GM21717 (cell line): ENCODE data around the gene CAMTA2.
A peak's percentile ranks its signal among the peaks of the same experiment; 100 is the strongest.
"Not testable (repeated sequence)": the region's sequence is repeated elsewhere in the genome, so short reads cannot be mapped to it uniquely, and the experiment has no call there.

Experiments used
- ATAC-seq: cut with Tn5 transposase; IDR thresholded peaks from one replicate; pipeline ENCODE4 v1.9.1; 2021; ENCODE audit warnings: mild to moderate bottlenecking, moderate library complexity; ENCODE audit not compliant: unreplicated experiment

The CAMTA2 gene

GRCh38 chr17:4986951-4987766 lies at the start of gene CAMTA2:
Gene CAMTA2 (minus strand): TSS chr17:4987675. CDS start chr17:4986222, 1,453 bp downstream.
- ATAC-seq: peak; percentile 63

- ATAC-seq: no peak
Measured at GRCh38 chr17:5035315-5035714, 47.8 kb upstream of the CAMTA2 start, which contains the start of gene SLC52A1. Gene SLC52A1 (minus strand): TSS chr17:5035426. CDS start chr17:5034606, 820 bp downstream.

- ATAC-seq: no peak
Measured at GRCh38 chr17:5034651-5035050, 47.2 kb upstream of the CAMTA2 start.

- ATAC-seq: no peak
Measured at GRCh38 chr17:5034063-5034462, 46.6 kb upstream of the CAMTA2 start.

- no peak for ATAC-seq
Measured at GRCh38 chr17:5033352-5034015, 46.0 kb upstream of the CAMTA2 start.

- no peak for ATAC-seq
Measured at GRCh38 chr17:5032865-5033264, 45.4 kb upstream of the CAMTA2 start.

GRCh38 chr17:5031365-5032082 lies 44.0 kb upstream of the CAMTA2 start:
- no peak for ATAC-seq

GRCh38 chr17:5030168-5030567 lies 42.7 kb upstream of the CAMTA2 start:
- ATAC-seq: not testable (repeated sequence)

GRCh38 chr17:5027916-5028315 lies 40.4 kb upstream of the CAMTA2 start:
- no peak for ATAC-seq

GRCh38 chr17:5027299-5027698 lies 39.8 kb upstream of the CAMTA2 start:
- ATAC-seq: no peak

- ATAC-seq: no peak
Measured at GRCh38 chr17:5024604-5025003, 37.1 kb upstream of the CAMTA2 start.

GRCh38 chr17:5023588-5024147 lies 36.2 kb upstream of the CAMTA2 start:
- ATAC-seq: no peak

- no peak for ATAC-seq
Measured at GRCh38 chr17:5022171-5022711, 34.8 kb upstream of the CAMTA2 start.

GRCh38 chr17:5020502-5021023 lies 33.1 kb upstream of the CAMTA2 start:
- ATAC-seq: no peak

GRCh38 chr17:5019475-5019956 lies 32.0 kb upstream of the CAMTA2 start:
- no peak for ATAC-seq

- no peak for ATAC-seq
Measured at GRCh38 chr17:5014357-5014756, 26.9 kb upstream of the CAMTA2 start.

GRCh38 chr17:5011928-5012327 lies 24.5 kb upstream of the CAMTA2 start:
- no peak for ATAC-seq

- ATAC-seq: no peak
Measured at GRCh38 chr17:5003214-5003867, 15.9 kb upstream of the CAMTA2 start.

- ATAC-seq: no peak
Measured at GRCh38 chr17:5002121-5002788, 14.8 kb upstream of the CAMTA2 start.
